GM23248 (cell line): ENCODE results near the gene MPND. TPM values are rescaled to one million over a fixed set of nuclear protein-coding genes. Genes with fewer than 3 reads are reported as not detected.

Experiments
- DNase-seq: peaks from one replicate; pipeline ENCODE4 v3.0.0-alpha.2; 2015
- H2AFZ ChIP-seq: fragments of 200-600 bp; sonication (generic); 2 replicates; pipeline ENCODE4 v1.6.1; 2016; ENCODE audit warnings: antibody characterized with exemption
- H3F3A ChIP-seq: fragments of 200-600 bp; sonication (generic); 2 replicates; pipeline ENCODE4 v1.6.1; 2016; ENCODE audit warnings: mild to moderate bottlenecking, antibody characterized with exemption, mixed run types; ENCODE audit not compliant: insufficient read depth
- H3K27ac ChIP-seq: fragments of 200-600 bp; sonication (generic); 2 replicates; pipeline ENCODE4 v1.5.1; 2016; ENCODE audit warnings: mild to moderate bottlenecking
- H3K27me3 ChIP-seq: fragments of 200-600 bp; sonication (generic); replicated peaks from 2 replicates; pipeline ENCODE4 v1.6.1; 2016; ENCODE audit warnings: mild to moderate bottlenecking; ENCODE audit not compliant: insufficient read depth
- H3K36me3 ChIP-seq: fragments of 200-600 bp; sonication (generic); 2 replicates; pipeline ENCODE4 v1.6.1; 2016; ENCODE audit warnings: low read depth, mild to moderate bottlenecking
- H3K4me1 ChIP-seq: fragments of 200-600 bp; sonication (generic); 2 replicates; pipeline ENCODE4 v1.6.1; 2016; ENCODE audit warnings: mild to moderate bottlenecking; ENCODE audit not compliant: insufficient read depth
- H3K4me2 ChIP-seq: fragments of 200-600 bp; sonication (generic); one replicate; pipeline ENCODE4 v1.6.1; 2016; ENCODE audit warnings: mild to moderate bottlenecking; ENCODE audit not compliant: unreplicated experiment
- H3K4me3 ChIP-seq: fragments of 200-600 bp; sonication (generic); 2 replicates; pipeline ENCODE4 v1.5.1; 2016; ENCODE audit warnings: mild to moderate bottlenecking
- H3K79me2 ChIP-seq: fragments of 200-600 bp; sonication (generic); 2 replicates; pipeline ENCODE4 v1.6.1; 2016; ENCODE audit warnings: mild to moderate bottlenecking; ENCODE audit not compliant: insufficient read depth
- H3K9ac ChIP-seq: fragments of 200-600 bp; sonication (generic); 2 replicates; pipeline ENCODE4 v1.6.1; 2016; ENCODE audit warnings: mild to moderate bottlenecking
- H3K9me2 ChIP-seq: fragments of 200-600 bp; sonication (generic); 2 replicates; pipeline ENCODE4 v1.6.1; 2016; ENCODE audit warnings: mixed run types, mild to moderate bottlenecking, moderate library complexity; ENCODE audit not compliant: insufficient read depth
- H3K9me3 ChIP-seq: fragments of 200-600 bp; sonication (generic); one replicate; pipeline ENCODE4 v1.6.1; 2017; ENCODE audit warnings: low read depth
- H4K20me1 ChIP-seq: fragments of 200-600 bp; sonication (generic); 2 replicates; pipeline ENCODE4 v1.6.0; 2016; ENCODE audit not compliant: insufficient read depth
- EZH2 ChIP-seq: fragments of 200-600 bp; sonication (generic); IDR thresholded peaks from 2 replicates; pipeline ENCODE4 v1.6.1; 2018; ENCODE audit warnings: antibody characterized with exemption, mild to moderate bottlenecking; ENCODE audit not compliant: insufficient read depth, poor library complexity, severe bottlenecking
- EZH2phosphoT487 ChIP-seq: fragments of 200-600 bp; sonication (generic); IDR thresholded peaks from 2 replicates; pipeline ENCODE4 v1.6.1; 2018; ENCODE audit warnings: antibody characterized with exemption, moderate library complexity, mild to moderate bottlenecking, low read depth; ENCODE audit not compliant: insufficient read depth
- WGBS, 2 experiments: methylation state at CpG; one replicate each; pipeline ENCODE4 v1.1.6; 2015 to 2017; ENCODE audit warnings: low lambda C conversion rate in 2 of 2, low coverage in 1 of 2; ENCODE audit errors: missing lambda C conversion rate in 2 of 2; 5-methylcytosine and 5-hydroxymethylcytosine counted together
- in situ Hi-C: fragments of 300-500 bp; cut with MboI; formaldehyde crosslinking; loops from 2 replicates; pipeline ENCODE4 v1.15.0; 2020
- polyA plus RNA-seq: library from polyadenylated mRNA; unstranded; fragments of >200 nt; fragmentation: Nextera tagmentation; extraction: Ambion mirVana; gene quantifications from 2 replicates; pipeline ENCODE4 v1.2.1, GENCODE V29; 2016
- total RNA-seq: library from RNA; depleted of rRNA; stranded (reverse); fragments of >200 nt; shearing (Covaris generic); gene quantifications from 2 replicates; pipeline ENCODE4 v1.2.3, GENCODE V29; 2014

The MPND gene
- total and polyA plus RNA-seq, 2 experiments from 2014 or later = 3.0 to 8.4 TPM

DNA sequence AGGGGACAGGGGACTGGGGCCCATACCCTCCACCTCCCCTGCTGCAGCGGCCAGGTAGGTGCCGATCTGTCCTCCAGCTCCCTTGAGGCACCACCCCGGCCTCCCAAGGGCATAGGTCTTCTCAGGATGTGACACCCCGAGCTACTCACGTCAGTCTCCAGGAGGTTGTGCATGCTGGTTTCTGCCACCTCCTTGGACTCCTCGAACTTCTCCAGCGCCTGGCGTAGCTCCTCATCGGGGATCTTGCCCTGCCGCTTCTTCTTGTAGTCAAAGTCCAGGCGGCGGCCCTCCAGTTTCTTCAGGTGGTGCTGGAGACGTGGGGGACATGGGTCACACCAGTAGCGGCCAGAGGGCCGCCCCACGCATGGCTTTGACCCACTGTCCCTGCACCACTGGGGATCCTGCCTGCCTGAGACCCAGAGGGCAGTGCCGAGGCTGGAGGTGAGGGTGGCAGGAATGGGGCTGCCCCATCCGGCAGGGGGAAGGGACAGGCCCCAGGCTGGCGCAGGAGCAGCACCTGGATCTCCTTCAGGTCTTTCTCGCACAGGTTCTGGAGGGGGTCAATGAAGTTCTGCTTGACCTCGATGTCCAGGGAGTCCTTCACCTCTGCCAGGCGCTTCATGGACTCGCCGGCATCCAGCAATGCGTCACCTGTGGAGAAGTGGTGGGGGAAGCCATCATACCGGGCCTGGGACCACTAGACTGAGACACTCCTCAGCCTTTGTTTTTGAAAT lies 20.4 kb downstream of the MPND start:
- Histone ChIP-seq H3K9ac (no peak overlapping the region), H3K4me2 (no peak overlapping the region), H3F3A (0 out of 2 replicates have a peak, but pooled peaks cover 5% of the 10 kb centered on the region), H3K36me3 (peaks cover 23% of the 10 kb centered on the region; the same call in 1 of the 2 replicates), H3K4me1 (peaks cover 10% of the 10 kb centered on the region; the same call in 1 of the 2 replicates), H4K20me1 (no peaks in the 10 kb centered on the region), H3K9me3 (no peaks in the 10 kb centered on the region), H3K27me3 (no peaks in the 10 kb centered on the region), H3K4me3 (no peak overlapping the region), H3K9me2 (no peaks in the 10 kb centered on the region), H3K79me2 (peaks cover 62% of the 10 kb centered on the region), H2AFZ (no peak overlapping the region), H3K27ac (no peak overlapping the region)
- WGBS, 2 experiments = 91 to 92% methylated on average over 22 to 26 of the region's 26 CpGs
- no peak for DNase-seq
- in situ Hi-C loops = no loop called here
- TF ChIP-seq EZH2 (no peak), EZH2phosphoT487 (no peak)

DNA sequence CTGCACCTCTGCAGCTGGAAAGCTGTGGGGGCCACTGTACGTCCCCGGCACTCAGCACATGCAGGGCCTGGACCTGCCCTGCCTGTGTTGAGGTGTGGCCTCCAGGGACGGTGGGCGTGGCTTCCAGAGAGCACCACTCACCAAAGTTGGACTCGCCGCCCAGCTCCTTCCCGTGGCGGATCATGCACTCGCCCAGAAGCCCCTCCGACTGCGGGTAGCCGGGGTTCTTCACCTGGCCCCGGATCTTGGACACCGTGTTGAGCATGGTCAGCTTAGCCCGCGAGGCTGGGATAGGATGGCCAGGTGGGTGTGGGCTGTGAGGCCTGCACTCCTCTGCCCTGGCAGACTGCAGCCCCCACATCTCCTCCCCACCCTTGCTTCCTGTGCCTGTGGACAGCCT lies 22.0 kb downstream of the MPND start:
- Histone ChIP-seq H3K4me3 (no peak overlapping the region), H3F3A (peaks cover 2% of the 10 kb centered on the region; the same call in 1 of the 2 replicates), H3K4me2 (no peak overlapping the region), H3K9me3 (no peaks in the 10 kb centered on the region), H3K36me3 (peaks cover 17% of the 10 kb centered on the region; the same call in 1 of the 2 replicates), H2AFZ (no peak overlapping the region), H3K27me3 (no peaks in the 10 kb centered on the region), H4K20me1 (no peaks in the 10 kb centered on the region), H3K27ac (no peak overlapping the region), H3K4me1 (peaks cover 23% of the 10 kb centered on the region), H3K9ac (no peak overlapping the region), H3K9me2 (no peaks in the 10 kb centered on the region), H3K79me2 (peaks cover 78% of the 10 kb centered on the region)
- in situ Hi-C loops = no loop called here
- DNase-seq = no peak
- TF ChIP-seq EZH2 (no peak), EZH2phosphoT487 (no peak)
- 93 to 97% methylated on average over 13 to 15 of the region's 16 CpGs for WGBS, 2 experiments

GRCh38 chr19:4365791-4366665 lies 22.7 kb downstream of the MPND start:
- 90 to 94% methylated on average over 16 to 19 of the region's 19 CpGs for WGBS, 2 experiments
- no peak for DNase-seq
- Histone ChIP-seq H3K79me2 (peaks cover 85% of the 10 kb centered on the region), H3K9me3 (no peaks in the 10 kb centered on the region), H2AFZ (no peak overlapping the region), H3K4me3 (no peak overlapping the region), H4K20me1 (no peaks in the 10 kb centered on the region), H3K9ac (no peak overlapping the region), H3F3A (peaks cover 3% of the 10 kb centered on the region; the same call in 1 of the 2 replicates), H3K36me3 (peaks cover 11% of the 10 kb centered on the region; the same call in 1 of the 2 replicates), H3K27ac (no peak overlapping the region), H3K27me3 (no peaks in the 10 kb centered on the region), H3K9me2 (no peaks in the 10 kb centered on the region), H3K4me1 (peaks cover 27% of the 10 kb centered on the region), H3K4me2 (no peak overlapping the region)
- in situ Hi-C loops = no loop called here
- no peak for TF ChIP-seq EZH2
- no peak for TF ChIP-seq EZH2phosphoT487

DNA sequence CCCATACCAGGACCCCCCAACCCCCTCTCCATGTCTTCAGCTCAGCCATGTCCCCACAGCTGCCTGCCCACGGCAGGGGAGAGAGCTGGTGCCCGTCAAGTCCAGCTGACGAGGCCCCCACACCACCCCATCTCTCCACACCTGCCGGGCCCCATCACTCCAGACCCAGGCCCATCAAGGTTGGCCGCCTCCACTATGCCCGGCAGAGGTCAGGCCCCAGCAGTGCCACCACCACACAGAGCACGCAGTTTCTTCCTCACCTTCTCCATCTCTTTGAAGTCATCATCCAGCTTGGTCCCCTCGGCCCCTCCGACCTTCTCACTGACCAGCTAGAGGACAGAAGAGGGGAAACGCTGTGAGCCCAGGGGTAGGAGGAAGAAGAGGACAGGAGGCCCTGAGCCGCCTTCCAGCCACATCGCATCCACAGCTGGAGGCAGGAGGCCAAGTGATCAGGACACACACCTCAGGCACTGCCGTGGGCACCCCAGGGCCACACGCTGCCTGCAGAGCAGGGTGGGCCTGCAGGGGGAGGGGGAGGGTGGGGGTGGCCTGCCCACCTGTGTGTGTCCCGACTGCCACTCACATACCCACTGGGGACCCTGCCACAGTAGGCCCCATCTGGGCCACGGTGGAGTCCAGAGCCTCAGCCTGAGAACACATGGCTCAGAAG lies 23.4 kb downstream of the MPND start:
- no peak for TF ChIP-seq EZH2
- TF ChIP-seq EZH2phosphoT487 = no peak
- Histone ChIP-seq H3K27ac (no peak overlapping the region), H3K9ac (no peak overlapping the region), H3F3A (peaks cover 10% of the 10 kb centered on the region; the same call in 1 of the 2 replicates), H3K27me3 (no peaks in the 10 kb centered on the region), H4K20me1 (no peaks in the 10 kb centered on the region), H3K9me2 (no peaks in the 10 kb centered on the region), H2AFZ (no peak overlapping the region), H3K4me1 (peaks cover 35% of the 10 kb centered on the region), H3K36me3 (peaks cover 10% of the 10 kb centered on the region; the same call in 1 of the 2 replicates), H3K4me2 (no peak overlapping the region), H3K4me3 (no peak overlapping the region), H3K79me2 (peaks cover 92% of the 10 kb centered on the region), H3K9me3 (no peaks in the 10 kb centered on the region)
- no peak for DNase-seq
- 88 to 91% methylated on average over 13 to 14 of the region's 16 CpGs for WGBS, 2 experiments
- in situ Hi-C loops = no loop called here
